ENCODE measurements around the gene GGT5.
"Not testable (repeated sequence)": the region's sequence is repeated elsewhere in the genome, so short reads cannot be mapped to it uniquely, and the experiment has no call there.

The GGT5 gene, protein sequence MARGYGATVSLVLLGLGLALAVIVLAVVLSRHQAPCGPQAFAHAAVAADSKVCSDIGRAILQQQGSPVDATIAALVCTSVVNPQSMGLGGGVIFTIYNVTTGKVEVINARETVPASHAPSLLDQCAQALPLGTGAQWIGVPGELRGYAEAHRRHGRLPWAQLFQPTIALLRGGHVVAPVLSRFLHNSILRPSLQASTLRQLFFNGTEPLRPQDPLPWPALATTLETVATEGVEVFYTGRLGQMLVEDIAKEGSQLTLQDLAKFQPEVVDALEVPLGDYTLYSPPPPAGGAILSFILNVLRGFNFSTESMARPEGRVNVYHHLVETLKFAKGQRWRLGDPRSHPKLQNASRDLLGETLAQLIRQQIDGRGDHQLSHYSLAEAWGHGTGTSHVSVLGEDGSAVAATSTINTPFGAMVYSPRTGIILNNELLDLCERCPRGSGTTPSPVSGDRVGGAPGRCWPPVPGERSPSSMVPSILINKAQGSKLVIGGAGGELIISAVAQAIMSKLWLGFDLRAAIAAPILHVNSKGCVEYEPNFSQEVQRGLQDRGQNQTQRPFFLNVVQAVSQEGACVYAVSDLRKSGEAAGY

DNA sequence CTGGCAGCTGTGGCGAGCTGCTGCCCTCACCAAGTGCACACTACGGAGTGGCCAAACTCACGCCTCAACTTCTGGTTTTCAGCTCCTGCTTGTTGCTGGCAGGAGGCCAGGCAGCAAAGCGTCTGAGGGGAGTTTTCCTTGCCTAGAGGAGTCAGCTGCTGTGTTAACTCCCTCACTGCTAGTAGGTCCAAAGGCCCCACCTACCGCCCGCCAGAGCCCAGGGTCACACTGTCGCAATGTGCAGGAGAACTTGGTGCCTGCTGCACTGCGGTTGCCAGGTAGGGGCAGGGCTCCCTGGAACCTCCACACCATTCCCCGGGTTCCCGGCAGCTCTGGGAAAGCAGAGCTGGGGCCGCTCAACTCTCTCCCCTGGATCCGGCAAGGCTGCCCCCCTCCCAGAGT is at the start of gene GGT5:
TSS of gene GGT5 (minus strand) at position 53 of the 402 bp plus-strand sequence. CDS start 357 bp downstream, outside the sequence.
- not testable (repeated sequence) for DNase-seq (ENCODE audit: low read depth)

GRCh38 chr22:24292202-24292830 is 47.4 kb upstream of the GGT5 start:
- DNase-seq (ENCODE audit: low read depth): not testable (repeated sequence)

DNA sequence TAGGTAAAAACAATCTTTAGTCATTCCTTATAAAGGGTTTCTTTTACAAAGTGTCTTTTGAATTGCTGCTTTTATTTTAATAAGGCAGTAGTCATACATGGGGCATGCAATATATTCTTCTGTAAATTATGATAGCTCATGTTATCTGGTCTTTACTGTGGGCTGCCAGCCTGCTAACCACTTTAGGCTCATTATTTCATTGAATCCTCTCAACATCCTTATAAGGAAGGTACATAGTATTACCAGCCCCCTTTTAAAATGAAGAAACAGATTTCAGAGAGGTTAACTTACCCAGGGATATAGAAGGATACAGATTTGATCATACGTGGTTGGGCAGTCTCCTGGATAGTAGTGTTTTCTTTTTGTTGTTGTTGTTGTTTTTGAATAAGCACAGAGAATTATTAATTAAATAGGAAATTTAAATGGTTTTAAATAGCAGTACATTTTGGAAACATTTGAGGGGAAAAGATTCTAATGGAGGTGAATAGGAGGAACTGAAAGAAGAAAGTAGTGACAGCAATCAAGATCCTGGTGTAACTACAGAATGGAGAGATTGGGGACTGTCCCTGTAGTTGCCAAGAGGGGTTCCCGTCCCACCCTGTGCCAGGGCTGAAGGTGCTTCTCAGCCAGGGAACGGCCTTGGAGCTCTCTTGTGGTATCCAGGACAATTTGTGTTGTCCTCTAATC is 46.8 kb upstream of the GGT5 start:
- DNase-seq (ENCODE audit: low read depth): no peak

DNA sequence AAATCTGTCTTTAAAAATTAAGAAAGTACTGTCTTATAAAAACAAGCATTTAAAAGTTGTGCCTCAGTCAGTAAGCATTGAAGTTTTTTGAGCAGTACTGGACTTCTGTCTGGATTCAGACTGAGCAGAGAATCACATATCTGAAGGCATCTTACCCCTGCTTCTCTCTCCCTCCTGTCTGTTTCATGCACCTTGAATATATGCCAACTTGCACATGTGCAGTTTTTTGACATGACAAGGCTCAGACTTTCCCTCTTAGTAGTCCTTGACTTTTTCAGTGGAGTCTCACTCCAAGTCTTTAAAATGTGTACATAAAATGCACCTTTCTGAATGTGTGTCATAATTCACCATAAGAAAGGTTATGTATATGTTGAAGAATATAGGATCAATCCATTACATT is 45.6 kb upstream of the GGT5 start:
- no peak for DNase-seq (ENCODE audit: low read depth)

DNA sequence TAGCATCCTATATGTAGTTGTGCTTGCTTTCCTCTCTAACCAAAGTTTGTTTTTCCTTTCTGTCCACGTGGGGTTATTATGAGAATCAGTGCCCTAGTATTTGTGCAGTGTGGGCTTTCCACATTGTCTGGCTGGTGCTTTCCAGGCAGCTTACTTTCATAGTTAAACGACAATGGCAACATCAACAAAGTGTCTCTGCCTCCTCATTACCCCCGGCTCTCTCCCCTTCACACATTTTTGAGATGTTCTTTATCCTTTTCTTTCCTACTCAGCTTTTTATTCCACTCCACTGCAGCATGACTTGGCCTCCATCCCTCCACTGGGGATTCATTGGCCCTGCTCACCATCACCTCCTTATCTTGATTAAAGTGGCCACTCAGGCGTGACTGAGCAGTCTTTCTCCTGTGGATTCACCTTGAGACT is 44.9 kb upstream of the GGT5 start:
- no peak for DNase-seq (ENCODE audit: low read depth)

GRCh38 chr22:24289114-24289513 is 44.2 kb upstream of the GGT5 start:
- DNase-seq (ENCODE audit: low read depth): no peak

DNA sequence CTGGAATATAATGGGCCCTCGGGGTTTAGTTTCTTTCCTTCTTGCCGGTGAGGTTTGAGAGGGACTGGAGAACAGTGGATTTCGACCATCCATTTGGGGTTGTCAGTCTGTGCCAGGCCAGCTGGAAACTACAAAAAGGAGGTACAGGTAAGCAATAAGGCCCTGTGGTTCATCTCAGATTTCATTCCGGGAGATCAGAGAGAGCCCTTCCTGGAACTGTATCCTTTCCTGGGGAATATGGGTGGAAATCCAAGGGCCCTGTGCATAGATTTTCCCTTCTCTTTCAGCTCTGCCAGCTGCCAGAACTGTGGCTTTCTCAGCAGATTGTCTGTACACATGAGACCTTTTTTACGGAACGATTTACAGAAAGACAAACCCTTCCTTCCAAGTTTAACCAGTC is 42.9 kb upstream of the GGT5 start:
- not testable (repeated sequence) for DNase-seq (ENCODE audit: low read depth)

- DNase-seq (ENCODE audit: low read depth): not testable (repeated sequence)
Observed at GRCh38 chr22:24287212-24287611, 42.3 kb upstream of the GGT5 start.

DNA sequence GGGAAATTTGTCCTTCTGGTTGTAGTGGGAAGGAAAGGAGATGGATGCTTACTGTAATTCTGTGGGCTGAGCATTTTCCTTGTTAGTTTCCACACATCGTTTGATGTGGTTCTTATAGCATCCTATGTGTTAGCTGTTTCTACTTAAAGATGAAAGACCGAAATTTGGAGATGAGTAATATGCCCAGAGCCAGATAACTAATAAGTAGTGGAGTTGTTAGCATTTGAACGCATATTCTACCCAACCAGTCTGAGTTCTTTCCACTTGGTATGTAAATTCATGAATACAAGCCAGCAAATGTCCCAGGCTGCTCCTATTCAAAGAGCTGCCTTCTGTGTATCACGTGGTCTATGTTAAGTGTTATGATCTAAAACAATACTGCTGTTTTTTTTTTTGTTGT is 40.4 kb upstream of the GGT5 start:
- DNase-seq (ENCODE audit: low read depth): no peak

DNA sequence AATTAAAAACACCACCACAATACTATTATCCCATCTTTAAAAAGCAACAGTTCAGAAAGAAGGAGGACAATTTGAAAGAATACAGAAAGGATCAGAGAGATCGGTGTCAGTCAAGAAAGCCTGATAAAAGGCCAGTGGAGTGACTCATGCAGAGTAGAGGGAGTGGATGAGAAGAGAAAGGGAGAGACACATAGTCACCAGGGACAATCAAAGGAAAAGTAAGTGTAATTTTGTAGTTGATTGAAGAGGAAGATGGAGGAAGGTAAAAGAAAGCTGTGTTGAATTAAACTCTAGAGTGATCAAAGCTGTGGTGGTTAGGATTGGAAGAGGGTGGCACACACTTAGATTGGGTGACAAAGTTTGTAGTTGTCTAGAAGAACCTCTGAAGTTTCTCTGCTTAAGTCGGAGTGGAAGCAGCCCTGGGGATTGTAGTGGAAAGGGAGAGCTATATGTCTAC is 39.9 kb upstream of the GGT5 start:
- no peak for DNase-seq (ENCODE audit: low read depth)

- no peak for DNase-seq (ENCODE audit: low read depth)
Observed at GRCh38 chr22:24282401-24282800, 37.5 kb upstream of the GGT5 start.

GRCh38 chr22:24280363-24280762 is 35.5 kb upstream of the GGT5 start:
- DNase-seq (ENCODE audit: low read depth): not testable (repeated sequence)

GRCh38 chr22:24274696-24275405 is 30.0 kb upstream of the GGT5 start:
- not testable (repeated sequence) for DNase-seq (ENCODE audit: low read depth)

- not testable (repeated sequence) for DNase-seq (ENCODE audit: low read depth)
Observed at GRCh38 chr22:24273906-24274305, 29.0 kb upstream of the GGT5 start.

DNA sequence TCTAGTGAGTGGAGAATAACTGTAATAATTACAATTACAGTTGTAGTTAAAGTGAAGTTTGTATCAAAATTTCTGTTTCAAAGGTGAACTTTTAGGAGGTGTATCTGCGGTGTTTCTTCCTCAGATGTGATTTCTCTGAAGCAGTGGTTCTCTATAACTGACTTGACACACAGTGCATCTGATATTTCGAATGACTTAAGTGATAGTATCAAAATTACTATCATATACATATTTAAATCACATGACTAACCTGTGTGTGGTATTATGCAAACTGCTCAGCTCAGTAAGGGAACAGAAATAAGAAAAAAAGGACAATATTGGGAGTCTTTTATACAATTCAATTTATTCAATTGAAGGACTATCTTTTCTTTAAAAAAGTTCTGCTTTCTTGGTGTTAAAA is 28.1 kb upstream of the GGT5 start:
- not testable (repeated sequence) for DNase-seq (ENCODE audit: low read depth)

- DNase-seq (ENCODE audit: low read depth): no peak
Observed at GRCh38 chr22:24271386-24271854, 26.5 kb upstream of the GGT5 start.

- peak; percentile 88 for DNase-seq (ENCODE audit: low read depth)
Observed at GRCh38 chr22:24270556-24271385, 25.9 kb upstream of the GGT5 start, which contains the start of gene SPECC1L. Gene SPECC1L (plus strand): TSS chr22:24270831. CDS start chr22:24302232, 31,401 bp downstream.

DNA sequence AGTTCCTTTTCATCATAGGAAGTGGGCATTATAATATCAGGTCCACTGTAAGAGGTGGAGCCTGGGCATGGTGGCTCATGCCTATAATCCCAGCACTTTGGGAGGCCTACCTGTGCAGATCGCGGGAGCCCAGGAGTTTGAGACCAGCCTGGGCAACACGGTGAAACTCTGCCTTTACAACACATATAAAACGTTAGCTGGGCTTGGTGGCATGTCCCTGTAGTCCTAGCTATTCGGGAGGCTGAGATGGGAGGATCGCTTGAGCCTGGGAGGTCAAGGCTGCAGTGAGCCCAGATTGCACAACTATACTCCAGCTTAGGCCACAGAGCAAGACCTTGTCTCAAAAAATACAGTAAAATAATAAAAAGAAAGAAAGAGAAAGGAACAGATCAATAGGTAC is 21.6 kb upstream of the GGT5 start:
- DNase-seq (ENCODE audit: low read depth): not testable (repeated sequence)

DNA sequence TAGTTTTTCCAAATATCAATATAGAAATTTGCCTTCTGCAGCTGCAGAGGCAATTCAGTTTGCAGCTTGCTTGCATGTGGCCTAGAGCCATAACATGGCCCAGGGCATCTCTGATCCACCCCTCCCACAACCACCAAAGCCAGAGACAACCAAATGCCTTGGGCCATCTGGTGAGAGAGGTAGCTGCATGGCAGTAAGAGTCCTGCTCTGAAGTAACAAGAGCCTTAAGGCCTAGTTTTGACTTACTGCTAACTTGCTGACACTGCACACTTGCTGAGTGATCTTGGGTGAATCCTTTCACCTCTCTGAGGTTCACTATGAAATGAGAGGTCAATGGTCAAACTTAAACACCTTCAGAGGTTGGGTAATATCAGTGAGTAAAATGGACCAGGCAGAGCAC is 20.9 kb upstream of the GGT5 start:
- no peak for DNase-seq (ENCODE audit: low read depth)

DNA sequence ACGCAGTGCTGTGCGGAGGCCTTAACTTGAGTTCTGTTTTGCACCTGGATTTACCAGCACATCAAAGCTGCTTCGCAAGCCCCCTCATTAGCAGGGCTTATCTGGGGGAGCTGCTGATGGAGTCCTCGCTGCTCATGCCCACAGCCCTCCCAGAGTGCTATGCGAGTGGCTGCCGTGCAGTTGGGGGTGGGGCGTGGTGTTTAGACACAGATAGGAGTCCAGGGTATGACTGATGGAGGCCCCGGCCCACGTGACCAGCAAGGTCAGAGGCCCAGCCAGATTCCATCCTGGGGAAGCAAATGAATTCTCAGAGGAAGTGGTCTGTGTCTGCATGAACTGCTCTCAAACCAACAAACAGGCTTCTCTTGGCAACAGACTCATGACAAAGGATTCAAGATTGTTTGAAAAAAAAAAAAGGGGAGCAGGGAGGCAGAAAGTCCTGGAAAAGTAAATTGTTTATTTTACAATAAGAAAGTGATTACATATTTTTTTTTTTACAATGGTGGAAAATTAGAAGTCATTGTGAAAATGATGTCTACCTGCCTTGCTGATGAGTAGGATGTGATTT is 19.5 kb upstream of the GGT5 start:
- not testable (repeated sequence) for DNase-seq (ENCODE audit: low read depth)
